RWPE1 (cell line): Measurements from ENCODE around the gene LY6G6F.

ENCODE experiments used
- CTCF ChIA-PET: fragments of 350-600 bp; sonication (Branson Sonifier 250); formaldehyde crosslinking; extraction: SDS; loops from one replicate; lab custom pipeline; 2021; lab: Yijun Ruan, JAX
- POLR2A ChIA-PET: fragments of 400-600 bp; formaldehyde crosslinking; extraction: SDS; loops from one replicate; lab custom pipeline; 2020; ENCODE audit warnings: antibody characterized with exemption; ENCODE audit not compliant: low non-redundant PET; lab: Yijun Ruan, JAX
- DNase-seq: peaks from one replicate; pipeline ENCODE4 v3.0.0; 2012; ENCODE audit warnings: low spot score
- H3K27ac ChIP-seq: fragments of 450-650 bp; 2 replicates; pipeline ENCODE4 v1.5.1; 2017
- TF ChIP-seq, protein P1 (sequence below): fragments of 450-650 bp; conservative IDR thresholded peaks from 2 replicates; pipeline ENCODE4 v1.5.1; 2017; ENCODE audit warnings: low read depth, mild to moderate bottlenecking

The LY6G6F gene

DNA sequence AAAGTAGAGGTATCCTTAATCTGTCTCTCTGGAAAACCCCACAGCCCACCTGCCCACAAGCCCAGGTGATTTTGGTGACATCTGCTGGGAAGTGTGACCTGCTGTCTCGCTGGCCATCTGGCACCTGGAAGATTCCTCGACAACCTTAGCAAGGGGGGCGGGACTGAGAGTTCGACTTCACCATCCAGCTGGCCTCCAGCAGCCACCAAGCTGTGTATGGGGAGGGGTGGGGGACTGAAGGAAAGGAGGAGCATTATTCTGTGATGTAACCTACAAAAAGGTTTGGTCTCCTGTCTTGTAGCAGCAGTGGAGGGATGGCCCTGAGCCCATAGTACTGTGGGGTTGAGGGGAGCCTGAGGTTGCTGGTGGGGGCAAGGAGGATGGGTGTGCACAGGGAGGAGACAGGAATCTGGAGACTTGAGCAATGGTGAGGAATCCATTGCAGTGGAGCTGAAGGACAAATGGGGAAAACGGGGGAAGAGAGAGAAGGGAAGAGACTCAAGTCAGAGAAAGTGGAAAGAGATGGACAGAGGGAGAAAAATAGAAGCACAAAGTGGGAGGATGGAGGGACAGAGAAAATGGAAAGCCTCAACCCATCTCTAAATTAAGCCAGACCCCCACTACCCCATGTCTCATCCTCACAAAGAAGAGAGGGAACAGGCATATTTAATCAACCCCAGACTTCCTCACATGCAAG lies 4.0 kb downstream of the LY6G6F start:
- TF ChIP-seq, protein P1, sequence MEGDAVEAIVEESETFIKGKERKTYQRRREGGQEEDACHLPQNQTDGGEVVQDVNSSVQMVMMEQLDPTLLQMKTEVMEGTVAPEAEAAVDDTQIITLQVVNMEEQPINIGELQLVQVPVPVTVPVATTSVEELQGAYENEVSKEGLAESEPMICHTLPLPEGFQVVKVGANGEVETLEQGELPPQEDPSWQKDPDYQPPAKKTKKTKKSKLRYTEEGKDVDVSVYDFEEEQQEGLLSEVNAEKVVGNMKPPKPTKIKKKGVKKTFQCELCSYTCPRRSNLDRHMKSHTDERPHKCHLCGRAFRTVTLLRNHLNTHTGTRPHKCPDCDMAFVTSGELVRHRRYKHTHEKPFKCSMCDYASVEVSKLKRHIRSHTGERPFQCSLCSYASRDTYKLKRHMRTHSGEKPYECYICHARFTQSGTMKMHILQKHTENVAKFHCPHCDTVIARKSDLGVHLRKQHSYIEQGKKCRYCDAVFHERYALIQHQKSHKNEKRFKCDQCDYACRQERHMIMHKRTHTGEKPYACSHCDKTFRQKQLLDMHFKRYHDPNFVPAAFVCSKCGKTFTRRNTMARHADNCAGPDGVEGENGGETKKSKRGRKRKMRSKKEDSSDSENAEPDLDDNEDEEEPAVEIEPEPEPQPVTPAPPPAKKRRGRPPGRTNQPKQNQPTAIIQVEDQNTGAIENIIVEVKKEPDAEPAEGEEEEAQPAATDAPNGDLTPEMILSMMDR, result no peak
- H3K27ac ChIP-seq, result peak overlapping the region; percentile 84
- CTCF ChIA-PET, result interaction anchor here (0.5 to 1.7 kb wide), 2 partner anchors 19 to 146 kb away, joined by 5 to 6 read pairs; no protein-coding TSS in a partner anchor
- no peak for DNase-seq
- POLR2A ChIA-PET, result interaction anchor here (0.5 to 1.1 kb wide), 2 partner anchors 19 to 24 kb away, joined by 3 to 7 read pairs; partner anchors contain the start of gene DDAH2

DNA sequence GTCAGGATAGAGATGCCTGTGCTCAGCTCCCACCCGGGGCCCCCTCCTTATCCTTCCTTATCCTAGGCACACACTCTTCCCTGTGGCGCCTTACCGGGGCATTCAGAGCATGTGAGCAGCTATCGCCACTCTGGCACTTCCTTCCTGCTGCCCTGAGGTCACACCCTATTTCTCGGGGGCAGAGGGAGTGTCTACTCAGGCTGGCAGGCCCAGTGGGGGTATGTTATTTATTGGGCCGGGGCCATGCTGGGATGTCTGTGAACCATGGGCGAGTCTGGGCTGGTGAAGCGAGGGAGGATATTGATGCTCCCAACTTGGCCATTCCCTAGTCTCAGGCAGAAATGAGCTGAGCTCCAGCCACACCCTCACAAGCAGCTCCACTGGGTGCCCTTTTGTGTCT lies 4.6 kb downstream of the LY6G6F start:
- DNase-seq, result peak; percentile 65
- H3K27ac ChIP-seq, result peak overlapping the region; percentile 84
- TF ChIP-seq, protein P1, result no peak
- ChIA-PET CTCF (interaction anchor here (1.7 kb wide), 1 partner anchor 19 kb away, joined by 5 read pairs; no protein-coding TSS in a partner anchor), POLR2A (interaction anchor here (1.1 kb wide), 1 partner anchor 18 kb away, joined by 7 read pairs; the partner anchor contains the start of gene DDAH2)

DNA sequence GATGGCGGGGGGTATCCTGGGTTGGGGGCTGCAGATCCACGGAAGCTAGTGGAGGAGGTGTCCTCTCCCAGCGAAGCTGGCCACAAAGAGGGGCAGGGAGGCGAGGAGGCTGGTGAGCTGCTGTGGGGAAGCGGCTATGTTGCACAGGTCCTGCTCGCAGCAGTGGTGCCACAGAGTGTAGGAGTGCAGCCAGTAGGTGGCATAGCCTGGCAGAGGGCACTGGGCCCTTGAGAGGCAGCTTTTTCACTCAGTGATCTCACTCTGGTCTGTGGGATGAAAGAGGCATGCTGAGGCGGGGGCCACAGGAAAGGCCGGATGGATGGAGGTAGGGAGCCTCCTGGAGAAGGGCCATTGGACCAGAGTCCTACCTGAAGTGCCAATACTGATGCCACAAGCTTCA lies 5.6 kb downstream of the LY6G6F start:
- ChIA-PET CTCF (interaction anchor here (0.6 to 1.7 kb wide), 3 partner anchors 10 to 96 kb away, joined by 3 to 5 read pairs (median 3); no protein-coding TSS in a partner anchor), POLR2A (interaction anchor here (0.6 kb wide), 1 partner anchor 60 kb away, joined by 4 read pairs; no protein-coding TSS in a partner anchor)
- TF ChIP-seq, protein P1, result no peak
- no peak for DNase-seq
- peak overlapping the region; percentile 84 for H3K27ac ChIP-seq

DNA sequence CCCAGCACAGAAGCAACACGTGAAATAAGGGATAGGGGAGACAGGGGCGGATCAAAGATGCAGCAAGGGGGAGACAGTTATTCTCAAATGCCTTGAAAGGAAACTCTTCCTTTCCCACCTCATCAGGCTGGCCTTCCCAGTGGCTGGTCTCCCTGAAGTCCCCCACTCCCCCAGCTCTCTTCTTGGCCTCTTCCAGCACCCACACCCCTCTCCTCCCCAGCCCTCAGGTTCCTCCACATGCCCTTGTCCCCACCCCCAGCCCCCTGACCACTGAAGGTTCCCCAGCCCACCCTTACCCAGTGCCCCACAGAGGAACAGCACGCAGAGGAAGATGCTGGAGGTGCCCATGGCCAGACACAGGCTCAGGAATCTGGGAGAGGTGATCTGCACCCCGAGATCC lies 6.8 kb downstream of the LY6G6F start:
- ChIA-PET POLR2A (interaction anchor here (0.6 kb wide), 1 partner anchor 32 kb away, joined by 3 read pairs; no protein-coding TSS in a partner anchor), CTCF (no interaction called here)
- no peak for DNase-seq
- TF ChIP-seq, protein P1, result no peak
- H3K27ac ChIP-seq, result no peak overlapping the region

DNA sequence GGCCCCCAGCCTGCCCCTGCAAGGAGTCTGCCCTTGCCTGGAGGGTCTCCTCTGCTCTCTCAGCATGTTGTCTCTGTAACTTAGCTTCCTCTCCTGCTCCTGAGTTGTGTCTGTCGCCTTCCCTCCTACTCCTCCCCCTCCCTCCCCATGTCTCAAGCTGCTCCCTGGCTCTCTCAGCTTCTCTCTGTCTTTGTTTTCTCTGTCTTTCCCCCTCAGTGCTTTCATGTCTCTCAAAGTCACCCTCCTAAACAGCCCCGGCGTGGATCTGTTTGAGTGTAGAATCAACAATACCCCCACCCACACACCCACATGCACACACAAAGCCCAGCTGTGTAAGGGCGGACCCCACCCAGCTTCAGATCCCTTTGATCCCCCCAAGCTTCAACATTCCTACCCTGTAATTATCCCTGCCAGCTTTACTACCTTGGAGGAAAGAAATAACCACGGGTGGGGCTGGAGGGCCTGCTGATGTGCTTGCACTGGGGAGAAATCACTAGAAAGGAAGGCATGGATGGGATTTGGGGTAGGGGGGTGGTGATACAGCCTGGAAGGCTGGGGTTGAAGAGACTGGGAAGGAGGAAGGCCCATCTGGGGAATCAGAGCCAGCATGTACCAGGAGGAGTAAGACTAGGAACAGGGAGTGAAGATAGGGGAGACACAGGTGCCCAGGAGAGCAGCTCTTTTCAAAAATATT lies 7.5 kb downstream of the LY6G6F start:
- TF ChIP-seq, protein P1, result no peak
- DNase-seq, result no peak
- POLR2A ChIA-PET, result no interaction called here
- H3K27ac ChIP-seq, result no peak overlapping the region
- CTCF ChIA-PET, result interaction anchor here (0.6 kb wide), 1 partner anchor 83 kb away, joined by 3 read pairs; no protein-coding TSS in a partner anchor
